ENCODE measurements around the gene RPTOR. TPM values are rescaled to one million over a fixed set of nuclear protein-coding genes. Genes with fewer than 3 reads are reported as not detected.
A peak's percentile ranks its signal among the peaks of the same experiment; 100 is the strongest.

RPTOR gene
- total RNA-seq, 3 donors from 2014 or later (not counting 1 experiment from before 2014, with no cell fraction given), result 49.2 to 63.6 (median 55.4) TPM

- ATAC-seq (peak in 2 of 3 donors; percentile 2 to 37), DNase-seq (peak in 1 of 2 donors; percentile 9)
- Histone ChIP-seq H3K4me1 (ENCODE audit: control insufficient read depth, insufficient read depth, low read length) (peaks cover 47% of the 10 kb centered on the region), H3K27ac (ENCODE audit: low read length) (no peak overlapping the region), H3K27me3 (ENCODE audit: control insufficient read depth, insufficient read depth, low read length) (no peaks in the 10 kb centered on the region), H3K9me3 (ENCODE audit: control insufficient read depth, insufficient read depth, low read length) (no peaks in the 10 kb centered on the region), H3K36me3 (ENCODE audit: control insufficient read depth, insufficient read depth, low read length) (peaks cover 12% of the 10 kb centered on the region), H3K4me3 (ENCODE audit: low read length) (peak overlapping the region; percentile 73)
- WGBS (ENCODE audit: insufficient coverage), result 57% methylated on average over 20 of the region's 22 CpGs
- Mint-ChIP-seq H3K4me3 (peak overlapping the region; percentile 82), H3K27me3 (ENCODE audit: low read depth in 2 of 2) (peaks cover 0 to 5% of the 10 kb centered on the region in 2 donors), H3K27ac (peak overlapping the region; percentile 41 to 87), H3K4me1 (peaks cover 5 to 18% of the 10 kb centered on the region in 2 donors), H3K36me3 (no peaks in the 10 kb centered on the region), H3K9me3 (no peaks in the 10 kb centered on the region)
- TF ChIP-seq CTCF (IDR thresholded peaks at IDR 0.05), result no peak
- intact Hi-C loops (cut with micrococcal nuclease), result no loop called here
Measured at GRCh38 chr17:80990921-80991644, 446.4 kb downstream of the RPTOR start.

GRCh38 chr17:80991645-80992076, 447.0 kb downstream of the RPTOR start, which contains the start of gene CHMP6:
Gene CHMP6, plus strand, starts transcription at chr17:80991841. Its CDS starts 78 bp downstream, at chr17:80991919.
- peaks cover 0 to 5% of the 10 kb centered on the region in 2 donors for H3K27me3 Mint-ChIP-seq (ENCODE audit: low read depth in 2 of 2)
- peak; percentile 79 to 81 (median 80) for ATAC-seq
- H3K27ac ChIP-seq (ENCODE audit: low read length), result no peak within 1 kb of the TSS
- H3K9me3 ChIP-seq (ENCODE audit: control insufficient read depth, insufficient read depth, low read length), result no peaks in the 10 kb centered on the region
- H3K4me3 Mint-ChIP-seq, result peak within 1 kb of the TSS; percentile 82
- peak; percentile 21 for TF ChIP-seq CTCF (IDR thresholded peaks at IDR 0.05)
- peaks cover 46% of the 10 kb centered on the region for H3K4me1 ChIP-seq (ENCODE audit: control insufficient read depth, insufficient read depth, low read length)
- intact Hi-C loops (cut with micrococcal nuclease), result no loop called here
- H3K36me3 Mint-ChIP-seq, result no peaks in the 10 kb centered on the region
- peak within 1 kb of the TSS; percentile 73 for H3K4me3 ChIP-seq (ENCODE audit: low read length)
- peaks cover 16% of the 10 kb centered on the region for H3K36me3 ChIP-seq (ENCODE audit: control insufficient read depth, insufficient read depth, low read length)
- peaks cover 5 to 18% of the 10 kb centered on the region in 2 donors for H3K4me1 Mint-ChIP-seq
- DNase-seq, result peak; percentile 77 to 86
- H3K27ac Mint-ChIP-seq, result peak within 1 kb of the TSS; percentile 46 to 87
- H3K9me3 Mint-ChIP-seq, result no peaks in the 10 kb centered on the region
- no peaks in the 10 kb centered on the region for H3K27me3 ChIP-seq (ENCODE audit: control insufficient read depth, insufficient read depth, low read length)
- WGBS (ENCODE audit: insufficient coverage), result under 1% methylated on average over 66 of the region's 66 CpGs

GRCh38 chr17:80992077-80992947, 447.7 kb downstream of the RPTOR start:
- no peaks in the 10 kb centered on the region for H3K9me3 ChIP-seq (ENCODE audit: control insufficient read depth, insufficient read depth, low read length)
- DNase-seq, result no peak
- no peaks in the 10 kb centered on the region for H3K27me3 ChIP-seq (ENCODE audit: control insufficient read depth, insufficient read depth, low read length)
- Mint-ChIP-seq H3K27ac (peak overlapping the region; percentile 44 to 46), H3K4me1 (peaks cover 5 to 18% of the 10 kb centered on the region in 2 donors), H3K27me3 (ENCODE audit: low read depth in 2 of 2) (peaks cover 0 to 5% of the 10 kb centered on the region in 2 donors), H3K4me3 (peak overlapping the region; percentile 79), H3K36me3 (no peaks in the 10 kb centered on the region), H3K9me3 (no peaks in the 10 kb centered on the region)
- intact Hi-C loops (cut with micrococcal nuclease), result no loop called here
- peaks cover 47% of the 10 kb centered on the region for H3K4me1 ChIP-seq (ENCODE audit: control insufficient read depth, insufficient read depth, low read length)
- H3K4me3 ChIP-seq (ENCODE audit: low read length), result peak overlapping the region; percentile 73
- H3K36me3 ChIP-seq (ENCODE audit: control insufficient read depth, insufficient read depth, low read length), result peaks cover 23% of the 10 kb centered on the region
- H3K27ac ChIP-seq (ENCODE audit: low read length), result no peak overlapping the region
- TF ChIP-seq CTCF (IDR thresholded peaks at IDR 0.05), result no peak
- peak; percentile 12 to 36 (median 28) for ATAC-seq
- 5% methylated on average over 90 of the region's 90 CpGs for WGBS (ENCODE audit: insufficient coverage)
